Measurements from ENCODE around the gene MED29.

DNA sequence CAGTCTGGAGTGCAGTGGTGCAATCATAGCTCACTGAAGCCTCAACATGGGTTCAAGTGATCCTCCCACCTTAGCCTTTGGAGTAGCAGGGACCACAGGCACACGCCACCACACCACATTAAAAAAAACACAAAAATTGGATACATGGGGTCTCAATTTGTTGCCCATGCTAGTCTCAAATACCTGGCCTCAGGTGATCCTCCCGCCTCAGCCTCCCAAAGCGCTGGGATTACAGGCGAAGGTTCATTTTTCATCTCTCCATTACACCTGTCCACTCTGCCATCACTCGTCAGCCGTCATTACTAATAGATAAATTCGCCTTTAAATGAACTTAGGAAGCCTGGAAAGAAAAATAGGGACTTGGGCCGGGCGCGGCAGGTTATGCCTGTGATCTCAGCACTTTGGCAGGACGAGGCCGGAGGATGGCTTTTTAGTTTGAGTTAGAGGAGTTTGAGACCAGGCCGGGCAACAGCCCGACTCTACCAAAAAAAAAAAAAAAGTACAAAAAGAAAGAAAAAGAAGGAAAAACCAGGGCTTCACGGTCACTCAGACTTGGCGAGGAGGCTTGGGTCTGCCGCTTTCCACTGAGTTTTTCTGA, 53.5 kb downstream of the MED29 start:
- TF ChIP-seq, protein P1, sequence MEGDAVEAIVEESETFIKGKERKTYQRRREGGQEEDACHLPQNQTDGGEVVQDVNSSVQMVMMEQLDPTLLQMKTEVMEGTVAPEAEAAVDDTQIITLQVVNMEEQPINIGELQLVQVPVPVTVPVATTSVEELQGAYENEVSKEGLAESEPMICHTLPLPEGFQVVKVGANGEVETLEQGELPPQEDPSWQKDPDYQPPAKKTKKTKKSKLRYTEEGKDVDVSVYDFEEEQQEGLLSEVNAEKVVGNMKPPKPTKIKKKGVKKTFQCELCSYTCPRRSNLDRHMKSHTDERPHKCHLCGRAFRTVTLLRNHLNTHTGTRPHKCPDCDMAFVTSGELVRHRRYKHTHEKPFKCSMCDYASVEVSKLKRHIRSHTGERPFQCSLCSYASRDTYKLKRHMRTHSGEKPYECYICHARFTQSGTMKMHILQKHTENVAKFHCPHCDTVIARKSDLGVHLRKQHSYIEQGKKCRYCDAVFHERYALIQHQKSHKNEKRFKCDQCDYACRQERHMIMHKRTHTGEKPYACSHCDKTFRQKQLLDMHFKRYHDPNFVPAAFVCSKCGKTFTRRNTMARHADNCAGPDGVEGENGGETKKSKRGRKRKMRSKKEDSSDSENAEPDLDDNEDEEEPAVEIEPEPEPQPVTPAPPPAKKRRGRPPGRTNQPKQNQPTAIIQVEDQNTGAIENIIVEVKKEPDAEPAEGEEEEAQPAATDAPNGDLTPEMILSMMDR (IDR thresholded peaks at IDR 0.05) = no peak
- TF ChIP-seq EZH2 (IDR thresholded peaks at IDR 0.05; ENCODE audit: borderline replicate concordance, insufficient read depth, low read depth, low read length, poor library complexity, severe bottlenecking) = no peak

Measured in B cell (primary cell).